Spleen (tissue), 7 donors: ENCODE measurements around the gene STAC.

Experiments used
- CTCF ChIP-seq, 11 experiments: fragments of 200-600 bp in 7 of 11; fragments of 450-650 bp in 4 of 11; sonication (generic) in 4 of 11; IDR thresholded peaks in 8 of 11; conservative IDR thresholded peaks in 3 of 11; 1 replicate in 7 of 11; 2 replicates in 4 of 11; pipeline versions ENCODE4 v1.4.0 to v1.8.0; 2016 to 2021; ENCODE audit warnings: antibody characterized with exemption in 11 of 11, inconsistent platforms in 4 of 11, mild to moderate bottlenecking in 1 of 11
- POLR2A ChIP-seq, 3 donors: fragments of 450-650 bp; IDR thresholded peaks; one replicate each; pipeline ENCODE4 v1.5.1; 2017; ENCODE audit warnings: antibody characterized with exemption in 3 of 3, mild to moderate bottlenecking in 1 of 3
- POLR2AphosphoS5 ChIP-seq, 3 donors: sonication (generic); formaldehyde crosslinking; IDR thresholded peaks; one replicate each; pipeline ENCODE4 v1.5.1; 2017; ENCODE audit warnings: antibody characterized with exemption in 3 of 3
- donor health status: DM: no; HTN: no; CAD: no; lungs with moderate emphysema.
- donor health status: DM: no; HTN: no; CAD: no.
- donor health status: DM: no; HTN: no; CAD: no.

- no peak for TF ChIP-seq CTCF (IDR thresholded peaks at IDR 0.05 in 8 of 11, conservative IDR thresholded peaks at IDR 0.05 in 3 of 11)
- no peak for TF ChIP-seq POLR2A (IDR thresholded peaks at IDR 0.05)
- no peak for TF ChIP-seq POLR2AphosphoS5 (IDR thresholded peaks at IDR 0.05)
Measured at GRCh38 chr3:36483709-36484108, 103.4 kb downstream of the STAC start.
